Panc1 (cell line): Measurements from ENCODE around the gene TMEM132E. TPM values are rescaled to one million over a fixed set of nuclear protein-coding genes. Genes with fewer than 3 reads are reported as not detected.

Experiments used
- ATAC-seq: fragments of 200-7000 bp; cut with Tn5 transposase; 2 replicates; pipeline ENCODE4 v1.9.1; 2020; ENCODE audit warnings: mild to moderate bottlenecking, moderate library complexity
- BruUV-seq: library from RNA; stranded (reverse); fragments of 400-500 nt; replicated peaks from 2 replicates; lab custom pipeline; 2021; lab: Mats Ljungman, UMichigan
- CTCF ChIA-PET: fragments of 300-600 bp; sonication (Branson Sonifier 250); formaldehyde crosslinking; loops from one replicate; lab custom pipeline; 2022; ENCODE audit warnings: antibody characterized with exemption; lab: Charles Lee
- POLR2A ChIA-PET: fragments of 300-600 bp; sonication (Branson Sonifier 250); formaldehyde crosslinking; loops from one replicate; lab custom pipeline; 2022; ENCODE audit warnings: antibody characterized with exemption; lab: Charles Lee
- DNase-seq: peaks from one replicate; pipeline ENCODE4 v3.0.0-alpha.2; 2010; ENCODE audit warnings: low read depth, low spot score
- H3K27ac ChIP-seq: 2 replicates; pipeline ENCODE4 v1.5.1; 2011; ENCODE audit warnings: mild to moderate bottlenecking, low read length, inconsistent platforms
- H3K27me3 ChIP-seq: fragments of 200-500 bp; sonication (Bioruptor generic); 2 replicates; pipeline ENCODE4 v1.6.0; 2014; ENCODE audit warnings: low read length, inconsistent platforms; ENCODE audit not compliant: control insufficient read depth, insufficient read depth
- H3K36me3 ChIP-seq: fragments of 200-500 bp; sonication (Bioruptor generic); 2 replicates; pipeline ENCODE4 v1.5.1; 2014; ENCODE audit warnings: inconsistent platforms, mild to moderate bottlenecking, low read length, moderate library complexity; ENCODE audit not compliant: control insufficient read depth, insufficient read depth
- H3K4me1 ChIP-seq: 2 replicates; pipeline ENCODE4 v1.5.1; 2011; ENCODE audit warnings: inconsistent platforms, mild to moderate bottlenecking, low read length, moderate library complexity; ENCODE audit not compliant: control insufficient read depth, insufficient read depth
- H3K4me3 ChIP-seq, 2 experiments: 2 replicates each; pipeline ENCODE4 v1.5.1; 2011 to 2012; ENCODE audit warnings: low read depth in 2 of 2, low read length in 2 of 2, mild to moderate bottlenecking in 2 of 2, inconsistent platforms in 1 of 2, moderate library complexity in 1 of 2
- H3K9me3 ChIP-seq: fragments of 200-500 bp; sonication (Bioruptor generic); 2 replicates; pipeline ENCODE4 v1.5.1; 2014; ENCODE audit warnings: low read depth, mild to moderate bottlenecking, inconsistent platforms, low read length, moderate library complexity; ENCODE audit not compliant: control insufficient read depth, insufficient read depth
- POLR2AphosphoS5 ChIP-seq: IDR thresholded peaks from 2 replicates; pipeline ENCODE4 v1.6.1; 2012; ENCODE audit warnings: mild to moderate bottlenecking, low read depth, low read length, moderate library complexity
- SIN3A ChIP-seq: IDR thresholded peaks from 2 replicates; pipeline ENCODE4 v1.6.1; 2012; ENCODE audit warnings: low read depth, mild to moderate bottlenecking, low read length, moderate library complexity, borderline replicate concordance; ENCODE audit not compliant: insufficient read depth
- TCF7L2 ChIP-seq: IDR thresholded peaks from 2 replicates; pipeline ENCODE4 v1.6.1; 2011; ENCODE audit warnings: mild to moderate bottlenecking, low read depth, low read length, inconsistent platforms
- in situ Hi-C: cut with HindIII; loops from 2 replicates; pipeline ENCODE4 v1.10.0; 2016; ENCODE audit warnings: low sequenced_read_pairs, low pct_unique_long_range_greater_than_20kb
- intact Hi-C: fragments of 100-400 bp; cut with micrococcal nuclease; formaldehyde crosslinking; loops from one replicate; pipeline ENCODE4 v1.10.0; 2022; ENCODE audit not compliant: unreplicated experiment
- total RNA-seq: library from RNA; stranded (reverse); gene quantifications from one replicate; pipeline ENCODE4 v1.2.1, GENCODE V29; 2021; ENCODE audit not compliant: unreplicated experiment
- TF ChIP-seq, protein P1 (sequence below), 2 experiments: IDR thresholded peaks; 2 replicates each; pipeline ENCODE4 v1.6.1; 2011 to 2012; ENCODE audit warnings: low read depth in 2 of 2, control low read depth in 1 of 2, low read length in 1 of 2, mild to moderate bottlenecking in 1 of 2, moderate library complexity in 1 of 2; ENCODE audit not compliant: insufficient read depth in 1 of 2
- TF ChIP-seq, protein P2 (sequence below): fragments of 450-650 bp; IDR thresholded peaks from 2 replicates; pipeline ENCODE4 v1.5.1; 2017; ENCODE audit warnings: mild to moderate bottlenecking

Gene TMEM132E
- total RNA-seq, 1 experiment from 2014 or later = not detected

DNA sequence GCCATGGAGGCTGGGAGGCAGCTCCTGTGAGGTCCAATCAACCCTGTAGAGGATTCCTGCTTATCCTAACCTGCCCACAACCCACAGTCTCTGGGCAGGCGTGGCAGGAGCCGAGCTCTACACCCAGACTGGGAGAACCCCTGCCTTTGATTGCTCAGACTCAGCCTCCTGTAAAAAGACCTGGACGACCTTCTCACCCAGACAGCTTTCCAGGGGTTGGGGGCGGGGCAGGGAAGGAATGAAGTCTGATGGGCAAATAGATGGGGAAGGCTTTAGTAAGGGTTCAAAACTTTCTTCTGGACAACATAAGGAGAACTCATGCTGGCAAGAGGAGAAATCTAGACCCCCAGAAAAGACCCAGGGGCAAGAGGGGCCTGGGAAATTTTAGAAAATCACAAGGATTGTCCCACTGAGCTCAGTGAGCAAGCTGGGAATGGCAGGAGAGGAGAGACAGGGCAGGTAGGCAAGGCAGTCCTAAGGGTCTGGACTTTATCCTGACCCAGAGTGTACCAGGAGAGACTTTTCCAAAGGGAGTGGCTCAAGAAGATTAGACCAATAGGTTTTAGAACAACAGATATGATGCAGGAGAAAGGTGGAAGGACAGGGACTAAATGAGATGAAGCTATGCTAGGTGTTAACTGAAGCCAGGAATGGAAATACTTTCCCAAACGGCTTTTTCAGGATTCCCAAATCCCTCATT lies 70.8 kb downstream of the TMEM132E start:
- Histone ChIP-seq H3K4me1 (no peaks in the 10 kb centered on the region), H3K4me3 (no peak overlapping the region), H3K36me3 (no peaks in the 10 kb centered on the region), H3K27ac (no peak overlapping the region), H3K27me3 (peaks cover 9% of the 10 kb centered on the region), H3K9me3 (no peaks in the 10 kb centered on the region)
- no peak for DNase-seq
- CTCF ChIA-PET = no interaction called here
- intact Hi-C loops = no loop called here
- POLR2A ChIA-PET = no interaction called here
- BruUV-seq = no TSS peak
- no peak for TF ChIP-seq POLR2AphosphoS5
- TF ChIP-seq, protein P1, sequence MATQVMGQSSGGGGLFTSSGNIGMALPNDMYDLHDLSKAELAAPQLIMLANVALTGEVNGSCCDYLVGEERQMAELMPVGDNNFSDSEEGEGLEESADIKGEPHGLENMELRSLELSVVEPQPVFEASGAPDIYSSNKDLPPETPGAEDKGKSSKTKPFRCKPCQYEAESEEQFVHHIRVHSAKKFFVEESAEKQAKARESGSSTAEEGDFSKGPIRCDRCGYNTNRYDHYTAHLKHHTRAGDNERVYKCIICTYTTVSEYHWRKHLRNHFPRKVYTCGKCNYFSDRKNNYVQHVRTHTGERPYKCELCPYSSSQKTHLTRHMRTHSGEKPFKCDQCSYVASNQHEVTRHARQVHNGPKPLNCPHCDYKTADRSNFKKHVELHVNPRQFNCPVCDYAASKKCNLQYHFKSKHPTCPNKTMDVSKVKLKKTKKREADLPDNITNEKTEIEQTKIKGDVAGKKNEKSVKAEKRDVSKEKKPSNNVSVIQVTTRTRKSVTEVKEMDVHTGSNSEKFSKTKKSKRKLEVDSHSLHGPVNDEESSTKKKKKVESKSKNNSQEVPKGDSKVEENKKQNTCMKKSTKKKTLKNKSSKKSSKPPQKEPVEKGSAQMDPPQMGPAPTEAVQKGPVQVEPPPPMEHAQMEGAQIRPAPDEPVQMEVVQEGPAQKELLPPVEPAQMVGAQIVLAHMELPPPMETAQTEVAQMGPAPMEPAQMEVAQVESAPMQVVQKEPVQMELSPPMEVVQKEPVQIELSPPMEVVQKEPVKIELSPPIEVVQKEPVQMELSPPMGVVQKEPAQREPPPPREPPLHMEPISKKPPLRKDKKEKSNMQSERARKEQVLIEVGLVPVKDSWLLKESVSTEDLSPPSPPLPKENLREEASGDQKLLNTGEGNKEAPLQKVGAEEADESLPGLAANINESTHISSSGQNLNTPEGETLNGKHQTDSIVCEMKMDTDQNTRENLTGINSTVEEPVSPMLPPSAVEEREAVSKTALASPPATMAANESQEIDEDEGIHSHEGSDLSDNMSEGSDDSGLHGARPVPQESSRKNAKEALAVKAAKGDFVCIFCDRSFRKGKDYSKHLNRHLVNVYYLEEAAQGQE (IDR thresholded peaks at IDR 0.05; ENCODE audit: insufficient read depth in 1 of 2, low read depth in 2 of 2, low read length in 1 of 2) = no peak
- TF ChIP-seq, protein P2, sequence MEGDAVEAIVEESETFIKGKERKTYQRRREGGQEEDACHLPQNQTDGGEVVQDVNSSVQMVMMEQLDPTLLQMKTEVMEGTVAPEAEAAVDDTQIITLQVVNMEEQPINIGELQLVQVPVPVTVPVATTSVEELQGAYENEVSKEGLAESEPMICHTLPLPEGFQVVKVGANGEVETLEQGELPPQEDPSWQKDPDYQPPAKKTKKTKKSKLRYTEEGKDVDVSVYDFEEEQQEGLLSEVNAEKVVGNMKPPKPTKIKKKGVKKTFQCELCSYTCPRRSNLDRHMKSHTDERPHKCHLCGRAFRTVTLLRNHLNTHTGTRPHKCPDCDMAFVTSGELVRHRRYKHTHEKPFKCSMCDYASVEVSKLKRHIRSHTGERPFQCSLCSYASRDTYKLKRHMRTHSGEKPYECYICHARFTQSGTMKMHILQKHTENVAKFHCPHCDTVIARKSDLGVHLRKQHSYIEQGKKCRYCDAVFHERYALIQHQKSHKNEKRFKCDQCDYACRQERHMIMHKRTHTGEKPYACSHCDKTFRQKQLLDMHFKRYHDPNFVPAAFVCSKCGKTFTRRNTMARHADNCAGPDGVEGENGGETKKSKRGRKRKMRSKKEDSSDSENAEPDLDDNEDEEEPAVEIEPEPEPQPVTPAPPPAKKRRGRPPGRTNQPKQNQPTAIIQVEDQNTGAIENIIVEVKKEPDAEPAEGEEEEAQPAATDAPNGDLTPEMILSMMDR = no peak
- TF ChIP-seq TCF7L2 = no peak
- in situ Hi-C loops = no loop called here
- ATAC-seq = no peak

DNA sequence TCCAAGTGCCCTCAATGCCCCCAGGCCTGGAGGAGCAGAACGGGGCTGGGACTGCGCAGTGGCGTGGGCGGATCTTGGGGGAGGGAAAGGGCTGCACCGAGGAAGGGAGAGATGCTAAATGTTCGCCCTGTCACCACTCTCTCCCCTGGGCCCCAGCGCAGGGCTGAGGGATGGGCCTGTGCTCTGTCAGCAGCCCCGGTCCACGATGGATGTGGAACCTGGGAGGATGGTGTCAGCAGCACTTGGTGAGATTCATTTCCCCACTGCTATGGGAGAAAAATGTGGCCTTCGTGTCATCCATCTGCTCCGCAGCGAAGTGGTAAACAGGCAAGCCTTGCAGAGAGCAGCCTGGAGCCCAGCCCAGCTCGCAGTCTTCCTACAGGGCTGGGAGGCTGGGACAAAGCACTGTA lies 72.0 kb downstream of the TMEM132E start:
- BruUV-seq = no TSS peak
- ChIA-PET CTCF (no interaction called here), POLR2A (no interaction called here)
- in situ Hi-C loops = no loop called here
- ATAC-seq = no peak
- no peaks in the 10 kb centered on the region for H3K9me3 ChIP-seq
- intact Hi-C loops = no loop called here
- no peak overlapping the region for H3K4me3 ChIP-seq
- DNase-seq = no peak
- peaks cover 13% of the 10 kb centered on the region for H3K27me3 ChIP-seq
- H3K36me3 ChIP-seq = no peaks in the 10 kb centered on the region
- TF ChIP-seq POLR2AphosphoS5 = no peak
- TF ChIP-seq, protein P2 = no peak
- no peak for TF ChIP-seq SIN3A
- TF ChIP-seq, protein P1 (IDR thresholded peaks at IDR 0.05; ENCODE audit: insufficient read depth in 1 of 2, low read depth in 2 of 2, low read length in 1 of 2) = no peak
- no peak for TF ChIP-seq TCF7L2
- no peak overlapping the region for H3K27ac ChIP-seq
- no peaks in the 10 kb centered on the region for H3K4me1 ChIP-seq
